Central memory CD8-positive, alpha-beta T cell (primary cell): ENCODE data around the gene MCOLN1.

Experiments used
- ATAC-seq: fragments of 150-1000 bp; cut with Tn5 transposase; replicated peaks from 2 replicates; pipeline ENCODE4 v1.10.0; 2022; ENCODE audit warnings: mild to moderate bottlenecking, moderate FRiP score, moderate number of reproducible peaks; ENCODE audit not compliant: poor library complexity, severe bottlenecking; ENCODE audit errors: extremely low read depth
- DNase-seq, 2 donors: peaks; one replicate each; pipeline ENCODE4 v3.0.0; 2021; ENCODE audit warnings: low spot score in 2 of 2
- H3K27ac Mint-ChIP-seq: one replicate; pipeline ENCODE4 v1.8.0; 2022; ENCODE audit warnings: low read depth, mild to moderate bottlenecking, moderate library complexity, mixed read lengths
- H3K27me3 Mint-ChIP-seq: one replicate; pipeline ENCODE4 v1.8.0; 2022; ENCODE audit warnings: mixed read lengths
- H3K36me3 Mint-ChIP-seq: one replicate; pipeline ENCODE4 v1.8.0; 2022; ENCODE audit warnings: mild to moderate bottlenecking, moderate library complexity, mixed read lengths; ENCODE audit not compliant: insufficient read depth
- H3K4me1 Mint-ChIP-seq: one replicate; pipeline ENCODE4 v1.8.0; 2022; ENCODE audit warnings: mixed read lengths
- H3K4me3 Mint-ChIP-seq: one replicate; pipeline ENCODE4 v1.8.0; 2022; ENCODE audit warnings: mild to moderate bottlenecking, moderate library complexity, mixed read lengths
- H3K9me3 Mint-ChIP-seq: one replicate; pipeline ENCODE4 v1.8.0; 2022; ENCODE audit warnings: mixed read lengths

The MCOLN1 gene

DNA sequence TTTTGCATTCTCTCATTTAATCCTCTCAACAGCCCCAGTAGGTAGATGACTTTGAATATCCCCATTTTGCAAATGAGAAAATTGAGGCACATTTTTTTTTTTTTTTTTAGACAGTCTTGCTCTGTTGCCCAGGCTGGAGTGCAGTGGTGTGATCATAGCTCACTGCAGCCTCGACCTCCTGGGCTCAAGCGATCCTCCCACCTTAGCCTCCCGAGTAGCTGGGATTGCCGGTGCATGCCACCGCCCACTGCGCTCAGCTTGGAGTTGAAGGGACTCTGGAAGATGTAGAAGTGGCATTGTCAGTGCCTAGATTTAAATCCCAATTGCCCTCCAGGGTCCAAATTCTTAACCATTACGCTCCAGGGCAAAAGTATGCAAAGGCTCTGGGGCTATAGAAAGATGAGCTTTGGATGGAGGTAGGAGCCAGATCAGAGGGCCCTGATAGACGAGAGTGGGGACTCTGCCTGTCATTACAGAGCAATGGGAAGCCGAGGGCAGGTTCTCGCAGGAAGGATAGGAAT lies 813 bp upstream of the MCOLN1 start:
- Mint-ChIP-seq H3K36me3 (peaks cover 15% of the 10 kb centered on the region), H3K4me1 (peaks cover 29% of the 10 kb centered on the region), H3K27ac (peak overlapping the region; percentile 63), H3K27me3 (no peaks in the 10 kb centered on the region), H3K4me3 (peak overlapping the region; percentile 76), H3K9me3 (no peaks in the 10 kb centered on the region)
- no peak for DNase-seq
- no peak for ATAC-seq

- Mint-ChIP-seq H3K27me3 (no peaks in the 10 kb centered on the region), H3K4me3 (peak overlapping the region; percentile 76)
- no peak for ATAC-seq
Measured at GRCh38 chr19:7522923-7523667, 671 bp downstream of the MCOLN1 start.

GRCh38 chr19:7524523-7524922 lies 2.1 kb downstream of the MCOLN1 start:
- H3K9me3 Mint-ChIP-seq = no peaks in the 10 kb centered on the region
- H3K4me1 Mint-ChIP-seq = peaks cover 14% of the 10 kb centered on the region
- no peaks in the 10 kb centered on the region for H3K27me3 Mint-ChIP-seq
- no peak overlapping the region for H3K4me3 Mint-ChIP-seq
- DNase-seq (no peak), ATAC-seq (no peak)
- no peak overlapping the region for H3K27ac Mint-ChIP-seq
- peaks cover 13% of the 10 kb centered on the region for H3K36me3 Mint-ChIP-seq

More at GRCh38 chr19:7522923-7523667, 671 bp downstream of the MCOLN1 start:
- Mint-ChIP-seq H3K36me3 (peaks cover 15% of the 10 kb centered on the region), H3K9me3 (no peaks in the 10 kb centered on the region), H3K4me1 (peaks cover 17% of the 10 kb centered on the region), H3K27ac (peak overlapping the region; percentile 63)
- DNase-seq = no peak

DNA sequence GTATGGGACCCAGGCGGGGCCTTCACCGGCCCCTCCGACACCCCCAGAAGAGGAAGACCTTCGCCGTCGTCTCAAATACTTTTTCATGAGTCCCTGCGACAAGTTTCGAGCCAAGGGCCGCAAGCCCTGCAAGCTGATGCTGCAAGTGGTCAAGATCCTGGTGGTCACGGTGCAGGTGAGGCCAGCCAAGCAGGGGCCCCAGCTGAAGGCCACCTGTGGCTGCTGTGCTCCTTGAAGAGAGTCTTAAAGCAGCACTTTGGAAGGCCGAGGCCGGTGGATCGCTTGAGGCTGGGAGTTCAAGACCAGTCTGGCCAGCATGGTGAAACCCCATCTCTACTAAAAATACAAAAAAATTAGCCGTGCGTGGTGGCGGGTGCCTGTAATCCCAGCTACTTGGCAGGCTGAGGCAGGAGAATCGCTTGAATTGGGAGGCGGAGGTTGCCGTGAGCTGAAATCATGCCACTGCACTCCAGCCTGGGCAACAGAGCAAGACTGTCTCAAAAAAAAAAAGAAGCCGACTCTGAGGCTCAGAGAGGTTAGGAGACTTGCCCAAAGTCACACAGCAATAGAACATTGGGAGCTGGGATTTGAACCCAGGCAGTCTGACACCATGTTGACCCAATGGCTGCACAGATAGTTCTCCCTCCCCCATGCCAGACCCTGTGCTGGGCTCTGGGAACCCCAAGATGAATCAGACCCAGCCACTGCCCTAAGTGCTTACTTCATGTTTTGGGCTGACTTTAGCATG lies 2.7 kb downstream of the MCOLN1 start:
- DNase-seq (no peak), ATAC-seq (no peak)
- no peak overlapping the region for H3K4me3 Mint-ChIP-seq
- peaks cover 13% of the 10 kb centered on the region for H3K36me3 Mint-ChIP-seq
- no peaks in the 10 kb centered on the region for H3K27me3 Mint-ChIP-seq
- H3K4me1 Mint-ChIP-seq = peaks cover 14% of the 10 kb centered on the region
- no peak overlapping the region for H3K27ac Mint-ChIP-seq
- H3K9me3 Mint-ChIP-seq = no peaks in the 10 kb centered on the region

DNA sequence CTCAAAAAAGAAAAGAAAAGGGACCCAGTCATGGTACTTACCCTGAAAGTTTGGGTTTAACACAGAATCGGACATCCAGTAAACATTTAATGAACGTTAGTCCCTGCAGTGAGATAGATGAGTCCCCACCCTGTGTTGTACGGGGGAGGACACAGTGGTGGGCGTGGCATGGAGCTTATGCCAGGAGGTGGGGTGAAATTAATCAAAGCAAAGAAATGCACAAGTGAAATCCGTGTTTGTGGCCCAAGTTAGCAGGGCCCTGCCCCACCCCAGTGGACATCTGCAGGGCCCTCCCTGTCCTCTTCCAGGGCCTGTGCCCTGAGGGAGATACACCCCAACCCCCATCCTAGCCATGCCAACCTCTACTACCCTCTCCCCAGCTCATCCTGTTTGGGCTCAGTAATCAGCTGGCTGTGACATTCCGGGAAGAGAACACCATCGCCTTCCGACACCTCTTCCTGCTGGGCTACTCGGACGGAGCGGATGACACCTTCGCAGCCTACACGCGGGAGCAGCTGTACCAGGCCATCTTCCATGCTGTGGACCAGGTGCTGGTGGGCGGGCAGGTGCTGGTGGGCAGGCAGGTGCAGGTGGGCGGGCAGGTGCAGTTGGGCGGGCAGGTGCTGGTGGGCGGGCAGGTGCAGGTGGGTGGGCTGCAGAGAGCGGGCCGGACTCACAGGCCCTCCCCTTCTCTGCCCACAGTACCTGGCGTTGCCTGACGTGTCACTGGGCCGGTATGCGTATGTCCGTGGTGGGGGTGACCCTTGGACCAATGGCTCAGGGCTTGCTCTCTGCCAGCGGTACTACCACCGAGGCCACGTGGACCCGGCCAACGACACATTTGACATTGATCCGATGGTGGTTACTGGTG lies 3.9 kb downstream of the MCOLN1 start:
- peaks cover 13% of the 10 kb centered on the region for H3K36me3 Mint-ChIP-seq
- no peak for ATAC-seq
- no peak overlapping the region for H3K27ac Mint-ChIP-seq
- DNase-seq = no peak
- H3K4me3 Mint-ChIP-seq = no peak overlapping the region
- H3K27me3 Mint-ChIP-seq = no peaks in the 10 kb centered on the region
- H3K4me1 Mint-ChIP-seq = peaks cover 14% of the 10 kb centered on the region
- no peaks in the 10 kb centered on the region for H3K9me3 Mint-ChIP-seq

DNA sequence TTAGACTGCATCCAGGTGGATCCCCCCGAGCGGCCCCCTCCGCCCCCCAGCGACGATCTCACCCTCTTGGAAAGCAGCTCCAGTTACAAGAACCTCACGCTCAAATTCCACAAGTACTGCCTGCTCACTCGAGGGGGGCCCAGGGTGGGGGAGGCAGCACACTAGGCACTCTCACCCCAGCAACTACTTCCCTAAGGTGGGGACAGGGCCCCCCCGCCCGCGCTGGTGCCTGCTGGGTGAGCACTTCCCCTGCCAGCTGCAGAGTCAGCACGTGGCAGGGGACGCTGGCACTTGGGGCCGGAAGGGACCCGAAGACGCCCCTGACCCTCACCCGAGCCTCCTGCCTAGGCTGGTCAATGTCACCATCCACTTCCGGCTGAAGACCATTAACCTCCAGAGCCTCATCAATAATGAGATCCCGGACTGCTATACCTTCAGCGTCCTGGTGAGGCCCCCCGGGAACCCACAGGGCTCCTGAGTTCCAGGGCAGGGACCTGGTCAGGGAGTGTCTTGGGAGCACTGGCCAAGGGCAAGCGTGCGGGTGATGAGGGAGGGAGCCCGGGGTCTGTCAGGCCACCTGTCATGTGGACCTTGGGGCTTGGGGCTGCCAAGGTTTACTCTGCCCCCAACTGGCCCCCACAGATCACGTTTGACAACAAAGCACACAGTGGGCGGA lies 5.2 kb downstream of the MCOLN1 start:
- Mint-ChIP-seq H3K27ac (no peak overlapping the region), H3K36me3 (peaks cover 8% of the 10 kb centered on the region), H3K27me3 (no peaks in the 10 kb centered on the region), H3K9me3 (no peaks in the 10 kb centered on the region), H3K4me1 (peaks cover 10% of the 10 kb centered on the region), H3K4me3 (no peak overlapping the region)
- ATAC-seq (no peak), DNase-seq (no peak)

- ATAC-seq (no peak), DNase-seq (no peak)
- Mint-ChIP-seq H3K4me1 (peaks cover 9% of the 10 kb centered on the region), H3K36me3 (peaks cover 7% of the 10 kb centered on the region), H3K9me3 (no peaks in the 10 kb centered on the region), H3K27ac (no peak overlapping the region), H3K4me3 (no peak overlapping the region), H3K27me3 (no peaks in the 10 kb centered on the region)
Measured at GRCh38 chr19:7528192-7528519, 5.7 kb downstream of the MCOLN1 start.

GRCh38 chr19:7528522-7529245 lies 6.3 kb downstream of the MCOLN1 start:
- H3K4me1 Mint-ChIP-seq = peaks cover 5% of the 10 kb centered on the region

DNA sequence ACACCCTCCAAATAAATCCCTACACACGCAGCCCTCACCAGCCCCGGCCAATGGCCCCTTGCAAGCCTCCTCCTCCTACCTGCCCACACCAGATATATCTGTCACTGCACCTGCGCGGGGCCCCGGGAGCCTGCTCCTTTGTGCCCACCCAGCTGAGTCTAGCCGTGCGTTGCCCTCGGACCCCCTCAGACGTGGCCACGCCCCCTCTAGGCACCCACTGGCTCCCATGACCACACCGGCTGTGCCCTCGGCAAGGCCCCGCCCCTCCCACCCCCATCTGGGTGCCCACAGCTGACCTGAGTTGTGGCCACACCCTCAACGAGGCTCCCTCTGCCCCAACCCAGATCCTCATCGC lies 6.8 kb downstream of the MCOLN1 start:
- peaks cover 5% of the 10 kb centered on the region for H3K4me1 Mint-ChIP-seq
- no peaks in the 10 kb centered on the region for H3K9me3 Mint-ChIP-seq
- DNase-seq (no peak), ATAC-seq (no peak)
- no peak overlapping the region for H3K27ac Mint-ChIP-seq
- H3K4me3 Mint-ChIP-seq = no peak overlapping the region
- no peaks in the 10 kb centered on the region for H3K27me3 Mint-ChIP-seq
- peaks cover 11% of the 10 kb centered on the region for H3K36me3 Mint-ChIP-seq

More at GRCh38 chr19:7528522-7529245, 6.3 kb downstream of the MCOLN1 start:
- H3K27me3 Mint-ChIP-seq = no peaks in the 10 kb centered on the region
- H3K36me3 Mint-ChIP-seq = peaks cover 8% of the 10 kb centered on the region
- DNase-seq = no peak
- H3K4me3 Mint-ChIP-seq = no peak overlapping the region
- no peaks in the 10 kb centered on the region for H3K9me3 Mint-ChIP-seq
- no peak overlapping the region for H3K27ac Mint-ChIP-seq
- no peak for ATAC-seq

- Mint-ChIP-seq H3K9me3 (no peaks in the 10 kb centered on the region), H3K36me3 (peaks cover 10% of the 10 kb centered on the region), H3K27ac (no peak overlapping the region), H3K4me3 (no peak overlapping the region), H3K4me1 (peaks cover 11% of the 10 kb centered on the region), H3K27me3 (no peaks in the 10 kb centered on the region)
- no peak for DNase-seq
- ATAC-seq = no peak
Measured at GRCh38 chr19:7529610-7530490, 7.4 kb downstream of the MCOLN1 start.

DNA sequence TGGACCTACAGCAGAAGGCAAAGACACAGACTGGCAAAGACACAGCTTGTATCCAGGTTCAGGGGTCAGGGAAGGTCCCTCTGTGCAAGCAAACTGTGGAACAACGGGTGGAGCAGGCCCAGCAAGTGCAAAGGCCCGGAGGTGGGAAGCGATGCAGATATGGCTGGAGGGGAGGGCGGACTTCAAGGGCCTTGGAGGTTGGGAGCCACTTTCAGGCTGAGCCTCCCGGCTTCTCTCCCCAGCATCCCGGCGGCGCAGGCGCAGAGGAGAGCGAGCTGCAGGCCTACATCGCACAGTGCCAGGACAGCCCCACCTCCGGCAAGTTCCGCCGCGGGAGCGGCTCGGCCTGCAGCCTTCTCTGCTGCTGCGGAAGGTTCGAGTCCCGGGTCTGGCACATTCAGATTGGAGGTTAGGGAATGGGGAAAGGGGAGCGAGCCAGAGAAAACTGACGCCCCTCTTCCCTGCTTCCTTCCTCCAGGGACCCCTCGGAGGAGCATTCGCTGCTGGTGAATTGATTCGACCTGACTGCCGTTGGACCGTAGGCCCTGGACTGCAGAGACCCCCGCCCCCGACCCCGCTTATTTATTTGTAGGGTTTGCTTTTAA lies 11.0 kb downstream of the MCOLN1 start:
- ATAC-seq (no peak), DNase-seq (no peak)
- Mint-ChIP-seq H3K9me3 (no peaks in the 10 kb centered on the region), H3K4me1 (peaks cover 24% of the 10 kb centered on the region), H3K36me3 (peaks cover 12% of the 10 kb centered on the region), H3K27ac (peak overlapping the region; percentile 87), H3K27me3 (no peaks in the 10 kb centered on the region), H3K4me3 (peak overlapping the region; percentile 94)
